GM12892 (cell line): Measurements from ENCODE around the gene ARHGAP24.

Experiments used
- DNase-seq: peaks from one replicate; pipeline ENCODE4 v3.0.0; 2011; ENCODE audit not compliant: insufficient read length
- FAIRE-seq: peaks from 2 replicates; lab custom pipeline; 2011; peaks lifted over from hg19 to GRCh38; lab: Jason Lieb, UNC
- POLR2A ChIP-seq: IDR thresholded peaks from 2 replicates; pipeline ENCODE4 v1.6.1; 2011; ENCODE audit warnings: low read depth, low read length, control low read depth
- POLR2AphosphoS5 ChIP-seq: IDR thresholded peaks from 2 replicates; pipeline ENCODE4 v1.6.1; 2011; ENCODE audit warnings: low read depth, low read length, control low read depth
- TAF1 ChIP-seq: IDR thresholded peaks from 2 replicates; pipeline ENCODE4 v1.6.1; 2011; ENCODE audit warnings: low read depth, mild to moderate bottlenecking, control low read depth, low read length, borderline replicate concordance

ARHGAP24 gene

DNA sequence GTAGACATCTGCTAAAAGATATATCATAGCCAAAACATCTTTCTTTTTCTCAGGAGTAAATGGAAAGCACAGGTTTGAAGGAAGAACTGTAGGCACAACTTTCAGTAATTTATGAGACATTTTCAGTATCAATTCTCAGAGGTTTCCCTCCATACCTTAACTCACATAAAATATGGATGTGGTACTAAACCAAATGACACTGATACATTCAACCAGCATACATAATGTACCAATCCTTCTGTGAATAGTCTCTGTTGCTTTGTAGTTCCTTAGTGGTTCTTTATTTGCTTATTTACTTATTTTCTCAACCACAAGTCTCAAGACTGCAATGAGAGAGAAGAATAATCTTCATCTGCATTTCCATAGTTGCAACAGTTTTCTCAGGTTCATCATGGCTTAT lies 96.1 kb downstream of the ARHGAP24 start:
- DNase-seq (no peak), FAIRE-seq (peak; percentile 64)
- TF ChIP-seq POLR2A (no peak), POLR2AphosphoS5 (no peak), TAF1 (no peak)

DNA sequence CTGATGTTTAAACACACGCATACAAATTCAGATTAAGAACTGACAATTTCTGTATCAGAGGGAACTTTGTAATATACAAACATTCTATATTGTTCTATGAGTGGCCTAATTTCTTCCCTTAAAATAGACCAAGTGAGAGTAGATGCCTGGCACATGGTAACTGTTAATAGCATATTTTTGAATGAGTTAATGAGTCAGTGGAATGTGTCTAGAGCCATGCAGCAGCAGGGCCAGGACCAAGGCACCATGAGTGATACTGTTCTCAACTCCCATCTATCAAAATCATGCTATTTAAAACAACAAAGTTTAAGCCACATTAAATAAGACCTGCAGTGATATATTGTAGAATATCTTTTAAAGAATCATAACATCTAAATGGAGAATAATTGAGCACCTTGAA lies 98.3 kb downstream of the ARHGAP24 start:
- FAIRE-seq (no peak), DNase-seq (no peak)
- TF ChIP-seq POLR2AphosphoS5 (no peak), POLR2A (no peak), TAF1 (no peak)

- TF ChIP-seq POLR2AphosphoS5 (no peak), TAF1 (no peak), POLR2A (no peak)
- FAIRE-seq = no peak
- no peak for DNase-seq
Observed at GRCh38 chr4:85577307-85577706, 102.4 kb downstream of the ARHGAP24 start.

DNA sequence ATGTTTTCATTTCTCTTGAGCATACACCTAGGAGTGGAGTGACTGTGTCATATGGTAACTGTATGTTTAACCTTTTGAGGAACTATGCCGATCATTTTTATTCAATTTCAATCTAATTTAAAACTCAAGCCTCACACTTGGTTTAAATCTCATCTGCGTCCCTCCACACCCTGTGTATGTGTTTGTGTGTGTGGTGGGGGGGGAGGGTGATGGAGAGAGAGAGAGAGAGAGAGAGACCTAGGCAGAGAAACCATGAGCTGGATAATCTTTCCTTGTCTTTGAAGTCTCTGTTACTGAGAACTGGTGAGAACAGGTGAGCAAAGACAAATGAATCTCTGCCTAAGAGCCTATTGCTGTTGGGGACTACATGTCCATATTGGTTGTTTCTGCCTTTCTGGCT lies 105.0 kb downstream of the ARHGAP24 start:
- DNase-seq = no peak
- FAIRE-seq = no peak
- TF ChIP-seq TAF1 (no peak), POLR2AphosphoS5 (no peak), POLR2A (no peak)

- TF ChIP-seq POLR2A (no peak), TAF1 (no peak), POLR2AphosphoS5 (no peak)
- no peak for FAIRE-seq
- DNase-seq = no peak
Observed at GRCh38 chr4:85580489-85580888, 105.5 kb downstream of the ARHGAP24 start.

- no peak for TF ChIP-seq TAF1
- no peak for TF ChIP-seq POLR2AphosphoS5
- TF ChIP-seq POLR2A = no peak
- no peak for DNase-seq
- FAIRE-seq = no peak
Observed at GRCh38 chr4:85587952-85588351, 113.0 kb downstream of the ARHGAP24 start.

DNA sequence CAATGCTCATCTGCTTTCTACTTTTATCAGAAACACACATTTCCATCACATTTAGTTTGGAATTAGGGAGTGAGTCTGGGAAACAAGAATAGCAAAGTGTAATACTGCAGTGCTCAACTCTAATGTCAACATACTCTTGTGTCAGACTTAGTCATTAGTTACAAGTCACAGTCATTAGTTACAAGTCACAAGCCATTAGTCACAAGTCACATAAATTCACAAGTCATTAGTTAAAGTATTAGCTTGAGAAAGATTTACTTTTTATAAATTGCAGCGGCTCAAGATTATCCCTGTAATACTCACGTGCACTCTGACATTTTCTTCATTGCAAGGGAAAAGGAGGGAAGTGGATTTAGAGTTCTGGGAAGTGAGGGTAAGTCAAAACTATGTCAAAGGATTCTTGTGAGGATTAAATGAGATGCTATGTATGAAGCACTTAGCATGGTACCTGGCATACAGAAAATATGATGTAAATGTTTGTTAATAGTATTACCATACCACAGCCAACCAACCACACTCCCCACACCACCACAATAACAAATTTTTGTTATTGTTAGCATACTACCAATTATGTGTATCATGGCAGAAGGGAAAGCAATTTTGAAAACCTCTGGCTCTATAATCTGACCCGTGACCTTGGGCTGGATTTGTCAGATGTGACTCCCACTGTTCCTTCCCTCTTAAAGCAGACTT lies 116.6 kb downstream of the ARHGAP24 start:
- no peak for DNase-seq
- peak; percentile 9 for FAIRE-seq
- TF ChIP-seq POLR2A (no peak), POLR2AphosphoS5 (no peak), TAF1 (no peak)

DNA sequence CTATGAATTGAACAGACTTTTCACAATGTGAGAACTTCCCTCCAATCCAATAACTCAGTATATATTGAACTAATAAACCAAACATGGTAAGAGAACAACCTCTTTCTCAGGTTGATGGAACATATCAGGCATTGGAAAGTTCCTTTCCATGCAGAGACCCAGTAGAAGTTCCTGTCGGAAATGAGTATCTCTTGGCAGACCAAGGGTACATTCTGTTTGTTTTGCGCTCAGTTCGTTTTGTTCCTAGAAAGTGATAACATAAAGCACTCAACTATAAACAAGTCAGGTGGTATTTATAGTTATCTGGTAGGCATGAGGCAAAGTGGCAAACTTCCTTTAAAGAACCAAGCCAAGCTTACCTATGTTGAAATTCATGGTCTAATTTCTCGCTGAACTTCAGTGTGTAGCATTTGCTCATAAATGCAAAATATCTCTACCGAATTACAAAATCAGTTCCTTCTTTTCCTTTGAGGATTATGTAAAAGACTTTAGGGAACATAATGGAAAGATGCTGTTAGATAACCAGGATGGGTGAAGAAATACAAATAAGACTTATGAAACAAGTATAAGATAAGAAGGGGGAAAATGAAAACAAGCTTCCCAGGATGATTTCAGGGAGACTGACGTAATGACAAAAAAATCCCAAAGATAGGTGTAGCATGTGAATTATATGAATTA lies 120.3 kb downstream of the ARHGAP24 start:
- DNase-seq = no peak
- TF ChIP-seq POLR2A (no peak), POLR2AphosphoS5 (no peak)
- FAIRE-seq = no peak

DNA sequence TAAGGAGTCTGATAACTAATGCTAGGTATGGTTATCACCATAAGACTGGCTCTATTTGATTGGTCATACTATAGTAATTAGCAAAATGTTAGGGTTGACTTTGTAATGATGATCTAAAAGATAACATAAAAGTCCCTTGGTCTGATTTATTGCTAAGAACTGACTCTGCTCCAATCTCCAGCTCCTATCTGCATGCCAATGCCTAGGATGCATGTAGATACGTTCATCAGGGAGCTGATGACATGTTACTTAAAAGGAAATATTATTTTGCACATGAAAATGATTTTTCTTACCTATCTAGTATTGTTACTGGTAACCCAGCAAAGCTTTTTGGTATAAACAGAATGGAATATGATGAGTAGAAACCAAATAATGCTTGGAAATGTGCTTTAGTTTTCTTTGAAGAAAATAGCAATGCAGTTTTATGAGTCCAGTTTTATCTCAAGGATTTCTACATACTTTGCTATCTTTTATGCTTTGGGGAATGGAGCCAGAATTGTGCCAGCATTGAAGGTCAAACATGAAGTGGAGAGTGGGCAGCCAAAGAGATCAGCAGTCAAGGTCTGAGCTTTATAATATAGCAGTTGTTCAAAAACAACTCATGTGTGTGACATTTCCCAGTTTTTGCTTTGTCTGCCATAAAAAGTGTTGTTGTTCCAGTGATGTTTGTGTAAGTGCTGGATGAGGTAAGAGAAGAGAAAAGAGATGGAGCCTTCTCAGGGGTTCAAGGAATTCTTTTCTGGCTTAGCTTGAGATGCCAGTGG lies 121.0 kb downstream of the ARHGAP24 start:
- FAIRE-seq = no peak
- DNase-seq = no peak
- TF ChIP-seq POLR2AphosphoS5 = no peak
- TF ChIP-seq POLR2A = no peak
- TF ChIP-seq TAF1 = no peak

GRCh38 chr4:85598936-85599335 lies 124.0 kb downstream of the ARHGAP24 start:
- DNase-seq = no peak
- FAIRE-seq = no peak
- TF ChIP-seq POLR2A (no peak), POLR2AphosphoS5 (no peak), TAF1 (no peak)

DNA sequence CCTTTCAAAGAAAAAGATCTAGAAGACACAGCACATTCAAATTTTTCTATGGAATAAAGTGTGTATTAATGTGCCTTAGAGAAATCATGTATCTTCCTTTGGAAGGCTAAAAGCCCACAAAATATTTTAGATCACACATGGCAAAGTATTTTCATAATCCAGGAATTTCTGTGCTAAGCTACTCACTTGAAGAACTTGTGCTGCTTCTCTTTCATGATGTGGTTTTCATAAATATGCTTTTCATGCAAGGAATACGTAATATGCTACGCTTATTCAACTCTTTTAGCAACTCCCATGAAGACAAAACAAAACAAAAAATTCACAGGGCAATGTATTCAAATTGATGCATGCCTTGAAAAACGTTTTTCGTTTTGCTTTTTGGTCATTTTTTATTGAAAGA lies 125.6 kb downstream of the ARHGAP24 start:
- DNase-seq (no peak), FAIRE-seq (no peak)
- no peak for TF ChIP-seq POLR2AphosphoS5
- TF ChIP-seq TAF1 = no peak
- TF ChIP-seq POLR2A = no peak
